Stomach (tissue), 9 donors: ENCODE data around the gene KRT85. TPM values are rescaled to one million over a fixed set of nuclear protein-coding genes. Genes with fewer than 3 reads are reported as not detected.

Experiments used
- DNase-seq, 2 donors: peaks; one replicate each; pipeline versions ENCODE4 v3.0.0 to v3.0.0-alpha.2; 2013 to 2019
- H3K27ac ChIP-seq, 5 donors: fragments of 200-600 bp in 4 of 5; sonication (generic) in 4 of 5; one replicate each; pipeline ENCODE4 v1.5.1; 2013 to 2019; ENCODE audit warnings: mild to moderate bottlenecking in 1 of 5, moderate library complexity in 1 of 5
- H3K27me3 ChIP-seq, 3 donors: fragments of 200-600 bp; sonication (generic); one replicate each; pipeline ENCODE4 v1.5.1; 2017 to 2019; ENCODE audit warnings: mixed run types in 1 of 3
- H3K36me3 ChIP-seq, 4 donors: fragments of 200-600 bp; sonication (generic); 1 replicate in 3 of 4; 2 replicates in 1 of 4; pipeline ENCODE4 v1.5.1; 2016 to 2019
- H3K4me1 ChIP-seq, 4 donors: fragments of 200-600 bp; sonication (generic); one replicate each; pipeline ENCODE4 v1.5.1; 2016 to 2019
- H3K4me3 ChIP-seq, 4 donors: fragments of 200-600 bp; sonication (generic) in 3 of 4; one replicate each; pipeline ENCODE4 v1.5.1; 2016 to 2019; ENCODE audit warnings: mild to moderate bottlenecking in 1 of 4
- H3K9me3 ChIP-seq, 4 donors: fragments of 200-600 bp; sonication (generic); one replicate each; pipeline ENCODE4 v1.5.1; 2016 to 2019
- CTCF ChIP-seq, 7 experiments: fragments of 450-650 bp in 4 of 7; fragments of 200-600 bp in 3 of 7; sonication (generic) in 3 of 7; IDR thresholded peaks; one replicate each; pipeline ENCODE4 v1.5.1; 2016 to 2019; ENCODE audit warnings: antibody characterized with exemption in 7 of 7, control low read depth in 2 of 7, mild to moderate bottlenecking in 1 of 7
- EP300 ChIP-seq: sonication (generic); formaldehyde crosslinking; IDR thresholded peaks from one replicate; pipeline ENCODE4 v1.6.1; 2017; ENCODE audit warnings: antibody characterized with exemption
- POLR2A ChIP-seq, 4 donors: fragments of 450-650 bp; IDR thresholded peaks; one replicate each; pipeline ENCODE4 v1.6.1; 2016; ENCODE audit warnings: antibody characterized with exemption in 4 of 4, control low read depth in 2 of 4, mild to moderate bottlenecking in 1 of 4, moderate library complexity in 1 of 4
- POLR2AphosphoS5 ChIP-seq, 3 donors: sonication (generic); formaldehyde crosslinking; IDR thresholded peaks; one replicate each; pipeline ENCODE4 v1.6.1; 2016; ENCODE audit warnings: antibody characterized with exemption in 3 of 3
- WGBS, 5 donors: extraction: QIAGEN DNeasy Blood & Tissue Kit in 3 of 5; methylation state at CpG; one replicate each; pipeline versions ENCODE4 v1.1.5 to v1.1.7; 2013 to 2018; 5-methylcytosine and 5-hydroxymethylcytosine counted together
- intact Hi-C: fragments of 100-400 bp; cut with DNase I; formaldehyde crosslinking; loops from one replicate; pipeline ENCODE4 v1.15.1; 2023; ENCODE audit warnings: low total_unique reads
- polyA plus RNA-seq, 3 donors: library from polyadenylated mRNA; stranded (reverse); fragments of 200-250 nt; gene quantifications; one replicate each; pipeline ENCODE4 v1.2.3, GENCODE V29; 2013
- total RNA-seq, 5 donors: library from RNA; depleted of rRNA; stranded (reverse); fragments of >200 nt; gene quantifications; one replicate each; pipeline versions ENCODE4 v1.1.0 to v1.2.3, GENCODE V29; 2014 to 2016
- donor health status: healthy with polysubstance abuse.
- donor health status: Bipolar disorder and iron deficiency.
- donor health status: healthy.

KRT85 gene
- total and polyA plus RNA-seq, 8 donors: not detected

GRCh38 chr12:52379536-52379935, 12.3 kb upstream of the KRT85 start:
- Histone ChIP-seq H3K27me3 (peaks cover 0 to 7% (median 0%) of the 10 kb centered on the region in 3 donors), H3K27ac (no peak overlapping the region), H3K36me3 (no peaks in the 10 kb centered on the region), H3K4me1 (no peaks in the 10 kb centered on the region), H3K4me3 (no peak overlapping the region), H3K9me3 (no peaks in the 10 kb centered on the region)
- TF ChIP-seq EP300 (no peak), CTCF (IDR thresholded peaks at IDR 0.05) (no peak), POLR2AphosphoS5 (IDR thresholded peaks at IDR 0.05) (no peak), POLR2A (IDR thresholded peaks at IDR 0.05) (no peak)
- no peak for DNase-seq
- intact Hi-C loops: loop anchor here (10.0 kb wide), 1 partner anchor 595 kb away; no protein-coding TSS in a partner anchor
- 84 to 96% (median 88%) methylated on average over 5 to 6 of the region's 6 CpGs for WGBS, 5 donors

DNA sequence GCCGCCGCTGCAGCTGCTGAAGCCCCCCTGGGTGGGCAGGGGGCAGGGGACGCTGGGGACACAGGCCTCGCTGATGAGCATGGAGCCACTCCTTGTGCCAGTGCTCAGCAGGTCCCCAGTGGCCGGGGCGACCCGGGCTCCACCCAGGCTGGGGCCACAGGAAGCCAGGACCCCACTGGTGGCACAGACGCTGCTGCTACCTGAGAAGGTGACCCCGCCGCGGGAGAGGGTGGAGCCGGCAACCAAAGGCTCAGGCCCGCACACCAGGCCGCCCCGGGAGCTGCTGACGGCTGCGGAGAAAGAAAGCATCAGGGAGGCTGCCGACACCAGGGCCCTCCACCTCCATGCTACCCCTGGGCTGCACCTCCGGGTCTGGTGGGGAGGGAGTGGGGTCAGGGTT, 10.8 kb upstream of the KRT85 start:
- DNase-seq: no peak
- H3K27ac ChIP-seq: no peak overlapping the region
- intact Hi-C loops: loop anchor here (10.0 kb wide), 1 partner anchor 597 kb away; no protein-coding TSS in a partner anchor
- TF ChIP-seq POLR2A (IDR thresholded peaks at IDR 0.05) (no peak), EP300 (no peak), POLR2AphosphoS5 (IDR thresholded peaks at IDR 0.05) (no peak), CTCF (IDR thresholded peaks at IDR 0.05) (no peak)
- no peaks in the 10 kb centered on the region for H3K4me1 ChIP-seq
- H3K4me3 ChIP-seq: no peak overlapping the region
- no peaks in the 10 kb centered on the region for H3K36me3 ChIP-seq
- 67 to 85% (median 81%) methylated on average over 8 to 19 of the region's 19 CpGs for WGBS, 5 donors
- no peaks in the 10 kb centered on the region for H3K9me3 ChIP-seq
- peaks cover 0 to 7% (median 0%) of the 10 kb centered on the region in 3 donors for H3K27me3 ChIP-seq

DNA sequence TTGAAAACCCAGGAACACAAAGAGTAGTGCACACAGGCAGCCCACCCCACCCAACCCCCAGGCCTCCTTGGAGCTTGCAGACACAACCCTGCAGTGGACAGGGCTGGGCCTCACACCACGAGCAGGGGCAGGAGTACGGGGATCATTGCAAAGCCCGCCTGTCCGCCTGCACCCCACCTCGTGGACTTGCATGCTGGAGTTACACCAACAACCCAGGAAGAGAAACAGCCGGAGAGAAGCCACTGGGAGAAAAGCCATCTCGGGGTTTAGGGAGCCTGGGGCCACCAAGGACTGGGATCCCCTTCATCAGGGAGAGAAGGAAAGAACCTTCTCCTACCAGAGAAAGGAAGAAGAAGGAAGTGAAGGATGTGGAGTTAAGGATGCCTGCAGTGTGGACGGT, 10.0 kb upstream of the KRT85 start:
- intact Hi-C loops: loop anchor here (10.0 kb wide), 1 partner anchor 598 kb away; no protein-coding TSS in a partner anchor
- Histone ChIP-seq H3K4me3 (no peak overlapping the region), H3K4me1 (peaks cover 0 to 2% (median 0%) of the 10 kb centered on the region in 4 donors), H3K27ac (no peak overlapping the region), H3K27me3 (peaks cover 0 to 7% (median 0%) of the 10 kb centered on the region in 3 donors), H3K9me3 (no peaks in the 10 kb centered on the region), H3K36me3 (no peaks in the 10 kb centered on the region)
- 86 to 93% (median 89%) methylated on average over 8 of the region's 8 CpGs for WGBS, 5 donors
- TF ChIP-seq CTCF (IDR thresholded peaks at IDR 0.05) (no peak), POLR2A (IDR thresholded peaks at IDR 0.05) (no peak), POLR2AphosphoS5 (IDR thresholded peaks at IDR 0.05) (no peak), EP300 (no peak)
- no peak for DNase-seq

DNA sequence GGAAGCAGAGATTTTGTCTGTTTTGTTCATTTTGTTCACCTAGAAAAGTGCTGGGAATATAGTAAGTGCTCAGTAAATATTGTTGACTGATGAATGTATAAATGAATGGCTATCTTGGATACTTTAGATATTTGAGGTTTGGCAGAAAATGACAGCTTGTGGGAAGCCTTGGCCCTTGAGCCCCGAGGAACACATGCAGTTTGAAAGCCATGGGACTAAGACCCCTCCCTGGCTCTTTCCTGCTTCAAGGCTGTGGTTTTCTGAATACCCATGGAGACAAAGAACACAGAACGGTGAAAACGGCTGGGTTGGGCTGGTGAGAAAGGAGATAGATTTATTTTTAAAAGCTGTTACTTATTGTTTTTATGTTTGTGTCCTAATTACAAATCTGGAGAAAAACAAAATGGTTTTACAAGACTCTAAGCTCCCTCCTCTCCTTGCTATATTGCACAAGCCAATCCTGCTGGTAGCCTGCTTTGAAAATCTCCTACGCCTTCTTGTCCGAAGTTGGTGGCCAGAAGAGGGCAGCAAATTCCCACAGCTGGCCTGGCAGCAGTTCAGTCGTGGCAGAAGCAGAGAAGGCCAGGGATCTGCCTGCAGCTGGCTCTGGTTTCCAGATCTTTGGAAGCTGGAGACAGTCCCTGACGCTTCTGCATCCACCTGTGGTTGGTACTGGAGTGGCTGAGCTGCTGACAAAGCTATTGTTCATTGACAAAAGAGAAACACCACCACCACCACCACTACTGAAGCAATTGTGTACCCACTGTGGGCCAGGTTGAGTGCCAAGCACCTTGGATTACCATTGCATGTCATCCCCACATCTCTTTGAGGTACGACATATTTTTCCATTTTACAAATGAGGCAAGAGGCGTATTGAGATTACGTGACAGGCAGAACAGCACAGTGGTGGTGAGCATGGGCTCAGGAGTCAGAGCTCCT, 5.2 kb upstream of the KRT85 start:
- H3K27me3 ChIP-seq: peaks cover 0 to 3% (median 0%) of the 10 kb centered on the region in 3 donors
- WGBS, 5 donors: 35 to 41% (median 39%) methylated on average over 10 of the region's 10 CpGs
- intact Hi-C loops: loop anchor here (5.0 to 10.0 kb wide), 2 partner anchors 495 to 602 kb away; no protein-coding TSS in a partner anchor
- DNase-seq: peak; percentile 88 to 95
- H3K36me3 ChIP-seq: no peaks in the 10 kb centered on the region
- peaks cover 0 to 15% (median 5%) of the 10 kb centered on the region in 4 donors for H3K4me1 ChIP-seq
- TF ChIP-seq POLR2AphosphoS5 (IDR thresholded peaks at IDR 0.05) (peak in 1 of 3 donors; percentile 75), CTCF (IDR thresholded peaks at IDR 0.05) (peak in 5 of 7 experiments; percentile 62 to 78 (median 76)), POLR2A (IDR thresholded peaks at IDR 0.05) (no peak), EP300 (no peak)
- no peak overlapping the region for H3K4me3 ChIP-seq
- H3K27ac ChIP-seq: peak overlapping the region in 1 of 5 donors; percentile 9
- no peaks in the 10 kb centered on the region for H3K9me3 ChIP-seq
